PC-9 (cell line): Measurements from ENCODE around the gene PSKH1. TPM values are rescaled to one million over a fixed set of nuclear protein-coding genes. Genes with fewer than 3 reads are reported as not detected.
"Not testable (repeated sequence)": the region's sequence is repeated elsewhere in the genome, so short reads cannot be mapped to it uniquely, and the experiment has no call there.

Source experiments
- BruUV-seq: library from RNA; stranded (reverse); fragments of 400-500 nt; replicated peaks from 2 replicates; lab custom pipeline; 2021; lab: Mats Ljungman, UMichigan
- CTCF ChIA-PET: fragments of 300-600 bp; sonication (Branson Sonifier 250); formaldehyde crosslinking; loops from one replicate; lab custom pipeline; 2022; ENCODE audit warnings: antibody characterized with exemption; lab: Charles Lee
- POLR2A ChIA-PET: fragments of 300-600 bp; sonication (Branson Sonifier 250); formaldehyde crosslinking; loops from one replicate; lab custom pipeline; 2022; ENCODE audit warnings: antibody characterized with exemption; ENCODE audit not compliant: unreplicated experiment; lab: Charles Lee
- DNase-seq, 2 experiments: peaks; one replicate each; pipeline versions ENCODE4 v3.0.0 to v3.0.0-alpha.2; 2015 to 2022; ENCODE audit warnings: mixed read lengths in 1 of 2
- H2AFZ ChIP-seq: fragments of 200-600 bp; sonication (generic); 2 replicates; pipeline ENCODE4 v1.8.1; 2017; ENCODE audit warnings: antibody characterized with exemption
- H3F3A ChIP-seq: fragments of 200-600 bp; sonication (generic); 2 replicates; pipeline ENCODE4 v1.8.1; 2017; ENCODE audit warnings: antibody characterized with exemption, mild to moderate bottlenecking, low read depth; ENCODE audit not compliant: insufficient read depth
- H3K27ac ChIP-seq: fragments of 200-600 bp; sonication (generic); 2 replicates; pipeline ENCODE4 v1.6.1; 2016; ENCODE audit warnings: mixed run types
- H3K27me3 ChIP-seq: fragments of 200-600 bp; sonication (generic); 2 replicates; pipeline ENCODE4 v1.6.1; 2016; ENCODE audit warnings: low read depth, mixed run types; ENCODE audit not compliant: insufficient read depth
- H3K36me3 ChIP-seq: fragments of 200-600 bp; sonication (generic); 2 replicates; pipeline ENCODE4 v1.6.1; 2016; ENCODE audit warnings: low read depth, mixed run types
- H3K4me1 ChIP-seq: fragments of 200-600 bp; sonication (generic); replicated peaks from 2 replicates; pipeline ENCODE4 v1.6.1; 2016; ENCODE audit warnings: mixed run types; ENCODE audit not compliant: insufficient read depth
- H3K4me2 ChIP-seq: fragments of 200-600 bp; sonication (generic); 2 replicates; pipeline ENCODE4 v1.6.1; 2017; ENCODE audit warnings: mixed run types
- H3K4me3 ChIP-seq: fragments of 200-600 bp; sonication (generic); 2 replicates; pipeline ENCODE4 v1.6.1; 2016; ENCODE audit warnings: mixed run types
- H3K79me2 ChIP-seq: fragments of 200-600 bp; sonication (generic); 2 replicates; pipeline ENCODE4 v1.6.1; 2017; ENCODE audit warnings: low read depth, mixed run types
- H3K9me2 ChIP-seq: fragments of 200-600 bp; sonication (generic); 2 replicates; pipeline ENCODE4 v1.8.1; 2017; ENCODE audit warnings: mild to moderate bottlenecking; ENCODE audit not compliant: insufficient read depth
- H3K9me3 ChIP-seq: fragments of 200-600 bp; sonication (generic); 2 replicates; pipeline ENCODE4 v1.8.1; 2016; ENCODE audit warnings: low read depth; ENCODE audit not compliant: insufficient read depth
- H4K20me1 ChIP-seq: fragments of 200-600 bp; sonication (generic); 2 replicates; pipeline ENCODE4 v1.8.1; 2017; ENCODE audit not compliant: insufficient read depth
- EZH2 ChIP-seq: fragments of 200-600 bp; sonication (generic); IDR thresholded peaks from 2 replicates; pipeline ENCODE4 v1.8.0; 2017; ENCODE audit warnings: antibody characterized with exemption, low read depth
- intact Hi-C: fragments of 100-400 bp; cut with micrococcal nuclease; formaldehyde crosslinking; loops from one replicate; pipeline ENCODE4 v1.10.0; 2022; ENCODE audit not compliant: unreplicated experiment
- total RNA-seq: library from RNA; stranded (reverse); gene quantifications from 2 replicates; pipeline ENCODE4 v1.2.3, GENCODE V29; 2021
- TF ChIP-seq, protein P1 (sequence below): fragments of 200-600 bp; sonication (generic); conservative IDR thresholded peaks from 2 replicates; pipeline ENCODE4 v1.6.1; 2017; ENCODE audit warnings: mixed run types, antibody characterized with exemption, mild to moderate bottlenecking, moderate library complexity

PSKH1 gene
- total RNA-seq, 1 experiment from 2014 or later = 25.8 TPM

DNA sequence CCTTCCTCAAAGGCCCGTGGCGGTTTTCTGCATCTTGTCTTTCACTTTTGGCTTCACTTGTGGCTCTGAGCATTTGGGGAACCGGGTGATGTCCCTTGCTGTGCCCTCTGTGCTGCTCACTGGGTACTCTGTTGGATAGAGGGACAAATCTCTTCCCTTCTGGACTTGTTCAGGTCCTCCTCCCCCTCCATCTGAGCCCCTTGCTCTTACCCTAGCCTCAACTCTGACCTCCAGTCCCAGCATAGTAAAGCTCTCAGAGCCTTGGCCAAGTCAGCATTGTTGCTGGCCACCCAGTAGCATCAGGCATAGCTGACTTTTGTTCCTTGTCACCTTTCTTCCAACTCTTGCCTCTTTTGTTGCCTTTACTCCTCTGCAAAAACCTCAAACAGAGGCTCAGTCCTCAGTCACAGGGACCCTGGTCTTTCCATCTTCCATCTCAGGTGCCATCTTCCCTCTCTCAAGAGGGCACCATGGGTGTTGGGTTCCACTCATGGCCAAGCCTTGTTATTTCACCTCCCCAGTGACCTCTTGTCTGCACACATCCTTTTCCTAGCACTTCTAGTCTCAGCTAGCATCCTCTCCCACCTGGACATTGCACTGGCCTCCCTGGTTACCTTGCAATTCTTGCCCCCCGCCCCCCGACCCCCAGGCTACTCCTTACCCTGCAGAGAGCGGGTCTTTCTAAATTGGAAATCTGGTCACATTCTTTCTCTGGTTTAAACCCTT lies 44.0 kb downstream of the PSKH1 start:
- peak overlapping the region; percentile 88 for H3K4me3 ChIP-seq
- H3K27me3 ChIP-seq = no peaks in the 10 kb centered on the region
- CTCF ChIA-PET = no interaction called here
- peaks cover 6% of the 10 kb centered on the region; the same call in 1 of the 2 replicates for H3K4me1 ChIP-seq
- no peaks in the 10 kb centered on the region for H3K9me3 ChIP-seq
- H3K27ac ChIP-seq = peak overlapping the region; percentile 65
- H3F3A ChIP-seq = peaks cover 24% of the 10 kb centered on the region
- POLR2A ChIA-PET = interaction anchor here (0.6 kb wide), 1 partner anchor 91 kb away, joined by 7 read pairs; no protein-coding TSS in a partner anchor
- no peak for TF ChIP-seq EZH2
- TF ChIP-seq, protein P1, sequence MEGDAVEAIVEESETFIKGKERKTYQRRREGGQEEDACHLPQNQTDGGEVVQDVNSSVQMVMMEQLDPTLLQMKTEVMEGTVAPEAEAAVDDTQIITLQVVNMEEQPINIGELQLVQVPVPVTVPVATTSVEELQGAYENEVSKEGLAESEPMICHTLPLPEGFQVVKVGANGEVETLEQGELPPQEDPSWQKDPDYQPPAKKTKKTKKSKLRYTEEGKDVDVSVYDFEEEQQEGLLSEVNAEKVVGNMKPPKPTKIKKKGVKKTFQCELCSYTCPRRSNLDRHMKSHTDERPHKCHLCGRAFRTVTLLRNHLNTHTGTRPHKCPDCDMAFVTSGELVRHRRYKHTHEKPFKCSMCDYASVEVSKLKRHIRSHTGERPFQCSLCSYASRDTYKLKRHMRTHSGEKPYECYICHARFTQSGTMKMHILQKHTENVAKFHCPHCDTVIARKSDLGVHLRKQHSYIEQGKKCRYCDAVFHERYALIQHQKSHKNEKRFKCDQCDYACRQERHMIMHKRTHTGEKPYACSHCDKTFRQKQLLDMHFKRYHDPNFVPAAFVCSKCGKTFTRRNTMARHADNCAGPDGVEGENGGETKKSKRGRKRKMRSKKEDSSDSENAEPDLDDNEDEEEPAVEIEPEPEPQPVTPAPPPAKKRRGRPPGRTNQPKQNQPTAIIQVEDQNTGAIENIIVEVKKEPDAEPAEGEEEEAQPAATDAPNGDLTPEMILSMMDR = no peak
- H3K9me2 ChIP-seq = no peaks in the 10 kb centered on the region
- DNase-seq = peak in 1 of 2 experiments; percentile 63
- H3K4me2 ChIP-seq = peak overlapping the region; percentile 91
- BruUV-seq = no TSS peak
- intact Hi-C loops = loop anchor here (5.0 kb wide), 1 partner anchor 295 kb away; no protein-coding TSS in a partner anchor
- H2AFZ ChIP-seq = peak overlapping the region; percentile 90
- peaks cover 8% of the 10 kb centered on the region for H4K20me1 ChIP-seq
- no peaks in the 10 kb centered on the region for H3K36me3 ChIP-seq
- peaks cover 18% of the 10 kb centered on the region for H3K79me2 ChIP-seq

GRCh38 chr16:67937713-67938112 lies 44.7 kb downstream of the PSKH1 start:
- not testable (repeated sequence) for H3K27me3 ChIP-seq, H3K36me3 ChIP-seq, H3K4me1 ChIP-seq, BruUV-seq, H3K9me2 ChIP-seq, DNase-seq, H2AFZ ChIP-seq, H3K9me3 ChIP-seq, H3K27ac ChIP-seq, H3K4me3 ChIP-seq
- CTCF ChIA-PET = interaction anchor here (0.6 kb wide), 2 partner anchors 252 to 391 kb away, joined by 4 read pairs; no protein-coding TSS in a partner anchor
- Histone ChIP-seq H3K79me2 (peaks cover 18% of the 10 kb centered on the region), H3K4me2 (peak overlapping the region; percentile 91; the same call in 1 of the 2 replicates), H4K20me1 (peaks cover 14% of the 10 kb centered on the region), H3F3A (peaks cover 26% of the 10 kb centered on the region)
- intact Hi-C loops = loop anchor here (5.0 kb wide), 1 partner anchor 295 kb away; no protein-coding TSS in a partner anchor
- POLR2A ChIA-PET = interaction anchor here (0.6 kb wide), 1 partner anchor 533 kb away, joined by 4 read pairs; no protein-coding TSS in a partner anchor

DNA sequence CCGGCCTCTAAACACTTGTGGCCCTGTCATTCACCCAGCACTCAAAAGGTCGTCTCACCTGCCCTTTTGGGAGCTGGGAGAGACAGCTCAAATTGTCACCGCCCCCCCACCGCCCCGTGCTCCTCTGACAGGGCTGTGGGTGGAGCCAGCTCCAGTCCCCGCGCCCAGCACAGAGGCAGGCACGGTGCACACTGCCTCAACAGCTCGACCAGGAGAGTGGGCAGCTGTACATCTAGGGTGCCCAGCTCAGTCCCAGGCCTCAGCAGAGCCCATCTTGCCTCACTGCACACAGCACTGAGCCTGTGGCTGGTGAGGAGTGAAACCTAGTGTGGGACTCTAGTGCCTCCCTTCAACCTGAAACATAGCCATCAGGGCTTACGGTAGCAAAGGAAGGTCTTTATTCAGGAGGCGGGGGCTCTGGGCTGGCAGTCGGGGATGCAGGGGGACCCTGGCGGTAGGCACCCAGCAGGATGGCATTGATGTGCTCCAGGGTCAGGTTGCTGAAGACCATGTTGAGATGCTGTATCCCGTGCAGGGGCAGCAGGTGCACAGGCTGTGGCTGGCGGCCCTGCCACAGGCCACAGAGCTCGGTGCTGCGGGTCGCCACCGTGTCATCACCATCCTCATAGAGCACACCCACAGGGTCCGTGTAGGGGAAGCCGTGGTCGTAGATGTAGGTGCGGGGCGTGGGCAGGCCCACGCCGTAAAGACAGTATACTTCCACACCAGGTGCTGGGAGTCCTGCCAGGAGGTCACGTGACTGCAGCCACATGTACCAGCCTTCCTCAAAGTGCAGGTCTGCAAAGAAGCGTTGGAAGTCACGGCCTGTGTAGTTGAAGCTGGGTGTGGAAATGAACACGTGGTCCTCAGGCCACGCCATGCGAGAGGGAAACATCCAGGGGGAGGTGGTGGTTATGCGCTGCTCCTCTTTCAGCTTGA lies 46.7 kb downstream of the PSKH1 start:
- no peak overlapping the region for H3K4me3 ChIP-seq
- no peak overlapping the region for H3K4me2 ChIP-seq
- DNase-seq = no peak
- no peaks in the 10 kb centered on the region for H3K9me3 ChIP-seq
- no peaks in the 10 kb centered on the region for H3K27me3 ChIP-seq
- no peak overlapping the region for H2AFZ ChIP-seq
- H3K27ac ChIP-seq = no peak overlapping the region
- TF ChIP-seq, protein P1 = no peak
- TF ChIP-seq EZH2 = no peak
- H3K4me1 ChIP-seq = peaks cover 6% of the 10 kb centered on the region; the same call in 1 of the 2 replicates
- intact Hi-C loops = loop anchor here (5.0 to 10.0 kb wide), 2 partner anchors 105 to 293 kb away; no protein-coding TSS in a partner anchor
- H3F3A ChIP-seq = peaks cover 20% of the 10 kb centered on the region
- H4K20me1 ChIP-seq = peaks cover 14% of the 10 kb centered on the region
- BruUV-seq = no TSS peak
- POLR2A ChIA-PET = interaction anchor here (0.7 to 1.2 kb wide), 2 partner anchors 27 to 415 kb away, joined by 5 read pairs; no protein-coding TSS in a partner anchor
- CTCF ChIA-PET = interaction anchor here (0.5 kb wide), 1 partner anchor 54 kb away, joined by 6 read pairs; no protein-coding TSS in a partner anchor
- no peaks in the 10 kb centered on the region for H3K36me3 ChIP-seq
- H3K9me2 ChIP-seq = no peaks in the 10 kb centered on the region
- peaks cover 18% of the 10 kb centered on the region for H3K79me2 ChIP-seq
